HepG2 (cell line): Measurements from ENCODE around the gene KCTD14. TPM values are rescaled to one million over a fixed set of nuclear protein-coding genes. Genes with fewer than 3 reads are reported as not detected.

Experiments used
- CENPT ChIP-seq: sonication (generic); formaldehyde crosslinking; IDR thresholded peaks from 2 replicates; pipeline ENCODE4 v1.8.0; 2022; ENCODE audit warnings: low read depth, mild to moderate bottlenecking, moderate library complexity, missing genetic modification reagents
- HOXD1 ChIP-seq: sonication (generic); formaldehyde crosslinking; IDR thresholded peaks from 2 replicates; pipeline ENCODE4 v1.5.0; 2020; ENCODE audit warnings: missing genetic modification reagents
- NR2F1 ChIP-seq, 2 experiments: fragments of 450-650 bp in 1 of 2; formaldehyde crosslinking in 1 of 2; IDR thresholded peaks; 2 replicates each; pipeline versions ENCODE4 v1.5.0 to v1.6.1; 2016 to 2020; ENCODE audit warnings: mild to moderate bottlenecking in 1 of 2, missing compliant biosample characterization in 1 of 2, missing genetic modification reagents in 1 of 2, moderate library complexity in 1 of 2
- RORA ChIP-seq: sonication (generic); formaldehyde crosslinking; IDR thresholded peaks from 2 replicates; pipeline ENCODE4 v1.5.0; 2020; ENCODE audit warnings: mild to moderate bottlenecking, missing genetic modification reagents, moderate library complexity
- SALL1 ChIP-seq: sonication (generic); formaldehyde crosslinking; IDR thresholded peaks from 2 replicates; pipeline ENCODE4 v1.8.0; 2022; ENCODE audit warnings: mild to moderate bottlenecking, missing genetic modification reagents
- SRF ChIP-seq: IDR thresholded peaks from 2 replicates; pipeline ENCODE4 v1.6.1; 2011; ENCODE audit warnings: mild to moderate bottlenecking, low read depth, low read length, moderate library complexity
- ZMYM3 ChIP-seq: sonication (generic); formaldehyde crosslinking; IDR thresholded peaks from 2 replicates; pipeline ENCODE4 v1.5.1; 2020; ENCODE audit warnings: mild to moderate bottlenecking, missing genetic modification reagents
- ZNF256 ChIP-seq: sonication (generic); formaldehyde crosslinking; conservative IDR thresholded peaks from 2 replicates; pipeline ENCODE4 v1.4.0; 2020; ENCODE audit warnings: missing genetic modification reagents
- ZNF263 ChIP-seq: sonication (generic); formaldehyde crosslinking; IDR thresholded peaks from 2 replicates; pipeline ENCODE4 v1.4.0; 2020; ENCODE audit warnings: missing genetic modification reagents
- ZNF550 ChIP-seq: sonication (generic); formaldehyde crosslinking; IDR thresholded peaks from 2 replicates; pipeline ENCODE4 v1.4.0; 2020; ENCODE audit warnings: mild to moderate bottlenecking, missing genetic modification reagents, borderline replicate concordance
- ZNF644 ChIP-seq: IDR thresholded peaks from 2 replicates; pipeline ENCODE4 v1.6.1; 2016; ENCODE audit warnings: low read depth
- polyA plus RNA-seq, 8 experiments: library from polyadenylated mRNA; depleted of rRNA in 3 of 8; stranded (reverse) in 7 of 8; unstranded in 1 of 8; fragments of >200 nt; fragmentation: Illumina TruSeq in 4 of 8; extraction: Trizol in 4 of 8; gene quantifications; 2 replicates each; pipeline versions ENCODE4 v1.2.1 to v1.2.3, GENCODE V29; 2011 to 2016; ENCODE audit warnings: low read depth in 4 of 8, missing spikeins in 1 of 8, mixed read lengths in 1 of 8; ENCODE audit not compliant: insufficient read depth in 1 of 8
- total RNA-seq, 5 experiments: library from RNA; depleted of rRNA; stranded (reverse); fragments of >200 nt; fragmentation: Illumina TruSeq; extraction: Trizol; gene quantifications; 2 replicates each; pipeline ENCODE4 v1.2.3, GENCODE V29; 2016; ENCODE audit warnings: low read depth in 1 of 5
- TF ChIP-seq, protein P1 (sequence below): sonication (generic); formaldehyde crosslinking; IDR thresholded peaks from 2 replicates; pipeline ENCODE4 v1.5.1; 2020; ENCODE audit warnings: mild to moderate bottlenecking, missing genetic modification reagents, moderate library complexity
- TF ChIP-seq, protein P2 (sequence below): sonication (generic); formaldehyde crosslinking; conservative IDR thresholded peaks from 2 replicates; pipeline ENCODE4 v1.4.0; 2020; ENCODE audit warnings: missing genetic modification reagents
- TF ChIP-seq, protein P3 (sequence below): sonication (generic); formaldehyde crosslinking; IDR thresholded peaks from 2 replicates; pipeline ENCODE4 v1.5.0; 2020; ENCODE audit warnings: missing genetic modification reagents
- TF ChIP-seq, protein P4 (sequence below): sonication (generic); formaldehyde crosslinking; conservative IDR thresholded peaks from 2 replicates; pipeline ENCODE4 v1.4.0; 2020; ENCODE audit warnings: mild to moderate bottlenecking, missing genetic modification reagents, moderate library complexity
- TF ChIP-seq, protein P5 (sequence below): sonication (generic); formaldehyde crosslinking; conservative IDR thresholded peaks from 2 replicates; pipeline ENCODE4 v1.8.1; 2023; ENCODE audit warnings: missing genetic modification reagents

KCTD14 gene
- total and polyA plus RNA-seq, 2 of the 13 experiments (the other 11 are each of a cell fraction or from before 2014, with no cell fraction given) = 10.3 to 15.6 TPM

DNA sequence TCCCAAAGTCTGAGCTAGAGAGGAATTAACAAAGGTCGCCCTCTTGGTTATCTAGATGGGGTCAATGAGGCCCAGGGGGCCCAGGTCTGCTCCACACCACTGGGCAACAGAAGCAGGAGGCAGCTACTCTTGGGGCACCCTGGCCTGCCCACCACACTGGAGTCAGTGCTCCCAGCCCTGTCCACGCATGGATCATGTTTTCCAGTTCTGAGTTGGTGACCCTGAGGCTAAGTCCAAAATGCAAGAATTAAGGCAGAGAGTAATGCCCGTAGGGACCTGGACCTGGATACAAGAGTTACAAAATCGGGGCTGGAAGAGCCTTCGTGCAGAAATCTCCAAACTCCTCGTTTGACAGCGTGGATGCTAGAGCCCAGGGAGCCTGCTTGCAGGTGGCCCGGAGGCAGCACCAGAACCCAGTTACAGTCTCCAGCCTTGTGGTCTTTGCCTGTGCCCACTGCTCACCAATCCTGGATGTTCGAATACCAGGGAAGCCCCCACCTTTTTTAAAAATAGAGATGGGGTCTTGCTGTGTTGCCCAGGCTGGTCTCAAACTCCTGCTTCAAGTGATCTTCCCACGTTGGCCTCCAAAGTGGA is 34.5 kb upstream of the KCTD14 start (continued):
- TF ChIP-seq, protein P1, sequence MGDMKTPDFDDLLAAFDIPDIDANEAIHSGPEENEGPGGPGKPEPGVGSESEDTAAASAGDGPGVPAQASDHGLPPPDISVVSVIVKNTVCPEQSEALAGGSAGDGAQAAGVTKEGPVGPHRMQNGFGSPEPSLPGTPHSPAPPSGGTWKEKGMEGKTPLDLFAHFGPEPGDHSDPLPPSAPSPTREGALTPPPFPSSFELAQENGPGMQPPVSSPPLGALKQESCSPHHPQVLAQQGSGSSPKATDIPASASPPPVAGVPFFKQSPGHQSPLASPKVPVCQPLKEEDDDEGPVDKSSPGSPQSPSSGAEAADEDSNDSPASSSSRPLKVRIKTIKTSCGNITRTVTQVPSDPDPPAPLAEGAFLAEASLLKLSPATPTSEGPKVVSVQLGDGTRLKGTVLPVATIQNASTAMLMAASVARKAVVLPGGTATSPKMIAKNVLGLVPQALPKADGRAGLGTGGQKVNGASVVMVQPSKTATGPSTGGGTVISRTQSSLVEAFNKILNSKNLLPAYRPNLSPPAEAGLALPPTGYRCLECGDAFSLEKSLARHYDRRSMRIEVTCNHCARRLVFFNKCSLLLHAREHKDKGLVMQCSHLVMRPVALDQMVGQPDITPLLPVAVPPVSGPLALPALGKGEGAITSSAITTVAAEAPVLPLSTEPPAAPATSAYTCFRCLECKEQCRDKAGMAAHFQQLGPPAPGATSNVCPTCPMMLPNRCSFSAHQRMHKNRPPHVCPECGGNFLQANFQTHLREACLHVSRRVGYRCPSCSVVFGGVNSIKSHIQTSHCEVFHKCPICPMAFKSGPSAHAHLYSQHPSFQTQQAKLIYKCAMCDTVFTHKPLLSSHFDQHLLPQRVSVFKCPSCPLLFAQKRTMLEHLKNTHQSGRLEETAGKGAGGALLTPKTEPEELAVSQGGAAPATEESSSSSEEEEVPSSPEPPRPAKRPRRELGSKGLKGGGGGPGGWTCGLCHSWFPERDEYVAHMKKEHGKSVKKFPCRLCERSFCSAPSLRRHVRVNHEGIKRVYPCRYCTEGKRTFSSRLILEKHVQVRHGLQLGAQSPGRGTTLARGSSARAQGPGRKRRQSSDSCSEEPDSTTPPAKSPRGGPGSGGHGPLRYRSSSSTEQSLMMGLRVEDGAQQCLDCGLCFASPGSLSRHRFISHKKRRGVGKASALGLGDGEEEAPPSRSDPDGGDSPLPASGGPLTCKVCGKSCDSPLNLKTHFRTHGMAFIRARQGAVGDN (CRISPR knock-in tag) = peak; percentile 25; the same call in 1 of the 2 replicates
- TF ChIP-seq, protein P2, sequence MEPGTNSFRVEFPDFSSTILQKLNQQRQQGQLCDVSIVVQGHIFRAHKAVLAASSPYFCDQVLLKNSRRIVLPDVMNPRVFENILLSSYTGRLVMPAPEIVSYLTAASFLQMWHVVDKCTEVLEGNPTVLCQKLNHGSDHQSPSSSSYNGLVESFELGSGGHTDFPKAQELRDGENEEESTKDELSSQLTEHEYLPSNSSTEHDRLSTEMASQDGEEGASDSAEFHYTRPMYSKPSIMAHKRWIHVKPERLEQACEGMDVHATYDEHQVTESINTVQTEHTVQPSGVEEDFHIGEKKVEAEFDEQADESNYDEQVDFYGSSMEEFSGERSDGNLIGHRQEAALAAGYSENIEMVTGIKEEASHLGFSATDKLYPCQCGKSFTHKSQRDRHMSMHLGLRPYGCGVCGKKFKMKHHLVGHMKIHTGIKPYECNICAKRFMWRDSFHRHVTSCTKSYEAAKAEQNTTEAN (CRISPR knock-in tag) = no peak
- TF ChIP-seq, protein P3, sequence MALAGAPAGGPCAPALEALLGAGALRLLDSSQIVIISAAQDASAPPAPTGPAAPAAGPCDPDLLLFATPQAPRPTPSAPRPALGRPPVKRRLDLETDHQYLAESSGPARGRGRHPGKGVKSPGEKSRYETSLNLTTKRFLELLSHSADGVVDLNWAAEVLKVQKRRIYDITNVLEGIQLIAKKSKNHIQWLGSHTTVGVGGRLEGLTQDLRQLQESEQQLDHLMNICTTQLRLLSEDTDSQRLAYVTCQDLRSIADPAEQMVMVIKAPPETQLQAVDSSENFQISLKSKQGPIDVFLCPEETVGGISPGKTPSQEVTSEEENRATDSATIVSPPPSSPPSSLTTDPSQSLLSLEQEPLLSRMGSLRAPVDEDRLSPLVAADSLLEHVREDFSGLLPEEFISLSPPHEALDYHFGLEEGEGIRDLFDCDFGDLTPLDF (CRISPR knock-in tag) = no peak
- TF ChIP-seq NR2F1 (CRISPR knock-in tag; IDR thresholded peaks at IDR 0.05) (no peak), SRF (no peak), ZNF256 (CRISPR knock-in tag) (no peak), HOXD1 (CRISPR knock-in tag) (no peak), RORA (CRISPR knock-in tag) (no peak), ZNF644 (CRISPR knock-in tag) (no peak), CENPT (CRISPR knock-in tag) (no peak), ZMYM3 (no peak), SALL1 (CRISPR knock-in tag) (peak; percentile 27; the same call in 1 of the 2 replicates), ZNF550 (no peak), ZNF263 (CRISPR knock-in tag) (peak; percentile 56; the same call in 1 of the 2 replicates)
- TF ChIP-seq, protein P4, sequence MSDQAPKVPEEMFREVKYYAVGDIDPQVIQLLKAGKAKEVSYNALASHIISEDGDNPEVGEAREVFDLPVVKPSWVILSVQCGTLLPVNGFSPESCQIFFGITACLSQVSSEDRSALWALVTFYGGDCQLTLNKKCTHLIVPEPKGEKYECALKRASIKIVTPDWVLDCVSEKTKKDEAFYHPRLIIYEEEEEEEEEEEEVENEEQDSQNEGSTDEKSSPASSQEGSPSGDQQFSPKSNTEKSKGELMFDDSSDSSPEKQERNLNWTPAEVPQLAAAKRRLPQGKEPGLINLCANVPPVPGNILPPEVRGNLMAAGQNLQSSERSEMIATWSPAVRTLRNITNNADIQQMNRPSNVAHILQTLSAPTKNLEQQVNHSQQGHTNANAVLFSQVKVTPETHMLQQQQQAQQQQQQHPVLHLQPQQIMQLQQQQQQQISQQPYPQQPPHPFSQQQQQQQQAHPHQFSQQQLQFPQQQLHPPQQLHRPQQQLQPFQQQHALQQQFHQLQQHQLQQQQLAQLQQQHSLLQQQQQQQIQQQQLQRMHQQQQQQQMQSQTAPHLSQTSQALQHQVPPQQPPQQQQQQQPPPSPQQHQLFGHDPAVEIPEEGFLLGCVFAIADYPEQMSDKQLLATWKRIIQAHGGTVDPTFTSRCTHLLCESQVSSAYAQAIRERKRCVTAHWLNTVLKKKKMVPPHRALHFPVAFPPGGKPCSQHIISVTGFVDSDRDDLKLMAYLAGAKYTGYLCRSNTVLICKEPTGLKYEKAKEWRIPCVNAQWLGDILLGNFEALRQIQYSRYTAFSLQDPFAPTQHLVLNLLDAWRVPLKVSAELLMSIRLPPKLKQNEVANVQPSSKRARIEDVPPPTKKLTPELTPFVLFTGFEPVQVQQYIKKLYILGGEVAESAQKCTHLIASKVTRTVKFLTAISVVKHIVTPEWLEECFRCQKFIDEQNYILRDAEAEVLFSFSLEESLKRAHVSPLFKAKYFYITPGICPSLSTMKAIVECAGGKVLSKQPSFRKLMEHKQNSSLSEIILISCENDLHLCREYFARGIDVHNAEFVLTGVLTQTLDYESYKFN = peak; percentile 34; the same call in 1 of the 2 replicates
- TF ChIP-seq, protein P5, sequence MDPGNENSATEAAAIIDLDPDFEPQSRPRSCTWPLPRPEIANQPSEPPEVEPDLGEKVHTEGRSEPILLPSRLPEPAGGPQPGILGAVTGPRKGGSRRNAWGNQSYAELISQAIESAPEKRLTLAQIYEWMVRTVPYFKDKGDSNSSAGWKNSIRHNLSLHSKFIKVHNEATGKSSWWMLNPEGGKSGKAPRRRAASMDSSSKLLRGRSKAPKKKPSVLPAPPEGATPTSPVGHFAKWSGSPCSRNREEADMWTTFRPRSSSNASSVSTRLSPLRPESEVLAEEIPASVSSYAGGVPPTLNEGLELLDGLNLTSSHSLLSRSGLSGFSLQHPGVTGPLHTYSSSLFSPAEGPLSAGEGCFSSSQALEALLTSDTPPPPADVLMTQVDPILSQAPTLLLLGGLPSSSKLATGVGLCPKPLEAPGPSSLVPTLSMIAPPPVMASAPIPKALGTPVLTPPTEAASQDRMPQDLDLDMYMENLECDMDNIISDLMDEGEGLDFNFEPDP (CRISPR knock-in tag) = no peak
